NT2/D1 (cell line): ENCODE measurements around the gene KCNK15.

ENCODE experiments used
- SUZ12 ChIP-seq: IDR thresholded peaks from 2 replicates; pipeline ENCODE4 v1.6.1; 2011; ENCODE audit not compliant: insufficient read length, insufficient read depth; ENCODE audit errors: extremely low read depth
- YY1 ChIP-seq: IDR thresholded peaks from 2 replicates; pipeline ENCODE4 v1.6.1; 2011; ENCODE audit not compliant: insufficient read length, insufficient read depth
- ZNF274 ChIP-seq: IDR thresholded peaks from 2 replicates; pipeline ENCODE4 v1.6.1; 2011; ENCODE audit warnings: mild to moderate bottlenecking, low read depth, low read length

GRCh38 chr20:44756011-44756688 is 10.5 kb downstream of the KCNK15 start:
- TF ChIP-seq YY1 = no peak
- no peak for TF ChIP-seq ZNF274
- TF ChIP-seq SUZ12 = no peak
